A673 (cell line): ENCODE data around the gene SLC17A2. TPM values are rescaled to one million over a fixed set of nuclear protein-coding genes. Genes with fewer than 3 reads are reported as not detected.

Source experiments
- BruUV-seq: library from RNA; stranded (reverse); fragments of 400-500 nt; replicated peaks from 2 replicates; lab custom pipeline; 2021; lab: Mats Ljungman, UMichigan
- CTCF ChIA-PET: fragments of 300-600 bp; sonication (Branson Sonifier 250); formaldehyde crosslinking; loops from one replicate; lab custom pipeline; 2022; ENCODE audit warnings: antibody characterized with exemption; lab: Charles Lee
- POLR2A ChIA-PET: fragments of 300-600 bp; sonication (Branson Sonifier 250); formaldehyde crosslinking; loops from one replicate; lab custom pipeline; 2022; ENCODE audit warnings: antibody characterized with exemption; ENCODE audit not compliant: low non-redundant PET; lab: Charles Lee
- DNase-seq: peaks from one replicate; pipeline ENCODE4 v3.0.0-alpha.2; 2015; ENCODE audit warnings: low spot score
- H3K27ac ChIP-seq: fragments of 200-600 bp; sonication (generic); 2 replicates; pipeline ENCODE4 v1.5.1; 2016; ENCODE audit warnings: mixed run types, low read depth, mild to moderate bottlenecking, mixed read lengths, antibody characterized with exemption, low read length; ENCODE audit not compliant: poor library complexity, severe bottlenecking
- H3K27me3 ChIP-seq: fragments of 200-600 bp; sonication (generic); replicated peaks from 2 replicates; pipeline ENCODE4 v1.6.1; 2017; ENCODE audit warnings: mixed run types, low read depth, mild to moderate bottlenecking, mixed read lengths, antibody characterized with exemption, low read length; ENCODE audit not compliant: insufficient read depth, poor library complexity
- H3K36me3 ChIP-seq: fragments of 200-600 bp; sonication (generic); 2 replicates; pipeline ENCODE4 v1.6.1; 2016; ENCODE audit warnings: mixed run types, mild to moderate bottlenecking, mixed read lengths, antibody characterized with exemption, low read length; ENCODE audit not compliant: insufficient read depth, poor library complexity, severe bottlenecking
- H3K4me1 ChIP-seq: fragments of 200-600 bp; sonication (generic); 2 replicates; pipeline ENCODE4 v1.6.1; 2017; ENCODE audit warnings: mixed run types, mild to moderate bottlenecking, mixed read lengths, antibody characterized with exemption, low read length; ENCODE audit not compliant: insufficient read depth, poor library complexity, severe bottlenecking
- H3K4me3 ChIP-seq: fragments of 200-600 bp; sonication (generic); 2 replicates; pipeline ENCODE4 v1.5.1; 2016; ENCODE audit warnings: low read depth, mixed run types, mild to moderate bottlenecking, mixed read lengths, low read length; ENCODE audit not compliant: poor library complexity, severe bottlenecking
- H3K9me3 ChIP-seq: fragments of 200-600 bp; sonication (generic); 2 replicates; pipeline ENCODE4 v1.6.1; 2016; ENCODE audit warnings: mixed run types, low read depth, mild to moderate bottlenecking, mixed read lengths, antibody characterized with exemption, low read length; ENCODE audit not compliant: poor library complexity, severe bottlenecking
- EZH2 ChIP-seq: fragments of 200-600 bp; sonication (generic); IDR thresholded peaks from 2 replicates; pipeline ENCODE4 v1.6.1; 2017; ENCODE audit warnings: borderline replicate concordance, low read depth, mild to moderate bottlenecking, mixed read lengths, antibody characterized with exemption, low read length; ENCODE audit not compliant: poor library complexity, severe bottlenecking
- intact Hi-C: fragments of 100-400 bp; cut with micrococcal nuclease; formaldehyde crosslinking; loops from one replicate; pipeline ENCODE4 v1.10.0; 2022; ENCODE audit not compliant: unreplicated experiment
- total RNA-seq: library from RNA; stranded (reverse); gene quantifications from 2 replicates; pipeline ENCODE4 v1.2.3, GENCODE V29; 2021
- TF ChIP-seq, protein P1 (sequence below): fragments of 300-800, 200-600 bp; sonication (generic); conservative IDR thresholded peaks from 2 replicates; pipeline ENCODE4 v1.5.1; 2017; ENCODE audit warnings: low read depth, mild to moderate bottlenecking, antibody characterized with exemption, low read length, moderate library complexity, mixed read lengths

The SLC17A2 gene
- total RNA-seq, 1 experiment from 2014 or later: not detected

DNA sequence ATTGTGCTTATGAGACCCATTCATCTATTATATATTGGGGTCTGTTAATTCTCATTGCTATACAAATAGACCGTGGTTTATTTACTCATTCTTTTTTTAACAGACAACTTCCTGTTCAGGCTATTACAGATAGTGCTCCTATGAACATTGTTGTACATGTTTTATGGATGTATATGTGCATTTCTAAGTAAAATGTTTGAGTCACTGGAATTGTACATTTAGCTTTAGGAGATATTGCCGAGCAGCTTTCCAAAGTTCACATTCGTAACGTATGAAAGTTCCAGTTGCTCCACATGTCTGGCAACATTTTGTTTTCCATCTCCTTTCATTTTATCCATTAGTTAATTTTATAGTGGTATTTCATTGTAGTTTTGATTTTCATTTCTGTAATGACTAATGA lies 19.1 kb downstream of the SLC17A2 start:
- no peak for TF ChIP-seq EZH2
- TF ChIP-seq, protein P1, sequence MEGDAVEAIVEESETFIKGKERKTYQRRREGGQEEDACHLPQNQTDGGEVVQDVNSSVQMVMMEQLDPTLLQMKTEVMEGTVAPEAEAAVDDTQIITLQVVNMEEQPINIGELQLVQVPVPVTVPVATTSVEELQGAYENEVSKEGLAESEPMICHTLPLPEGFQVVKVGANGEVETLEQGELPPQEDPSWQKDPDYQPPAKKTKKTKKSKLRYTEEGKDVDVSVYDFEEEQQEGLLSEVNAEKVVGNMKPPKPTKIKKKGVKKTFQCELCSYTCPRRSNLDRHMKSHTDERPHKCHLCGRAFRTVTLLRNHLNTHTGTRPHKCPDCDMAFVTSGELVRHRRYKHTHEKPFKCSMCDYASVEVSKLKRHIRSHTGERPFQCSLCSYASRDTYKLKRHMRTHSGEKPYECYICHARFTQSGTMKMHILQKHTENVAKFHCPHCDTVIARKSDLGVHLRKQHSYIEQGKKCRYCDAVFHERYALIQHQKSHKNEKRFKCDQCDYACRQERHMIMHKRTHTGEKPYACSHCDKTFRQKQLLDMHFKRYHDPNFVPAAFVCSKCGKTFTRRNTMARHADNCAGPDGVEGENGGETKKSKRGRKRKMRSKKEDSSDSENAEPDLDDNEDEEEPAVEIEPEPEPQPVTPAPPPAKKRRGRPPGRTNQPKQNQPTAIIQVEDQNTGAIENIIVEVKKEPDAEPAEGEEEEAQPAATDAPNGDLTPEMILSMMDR: no peak
- Histone ChIP-seq H3K27ac (no peak overlapping the region), H3K27me3 (no peaks in the 10 kb centered on the region), H3K4me3 (no peak overlapping the region), H3K9me3 (no peaks in the 10 kb centered on the region), H3K36me3 (no peaks in the 10 kb centered on the region), H3K4me1 (no peaks in the 10 kb centered on the region)
- intact Hi-C loops: no loop called here
- BruUV-seq: no TSS peak
- POLR2A ChIA-PET: no interaction called here
- DNase-seq: no peak
- CTCF ChIA-PET: no interaction called here

DNA sequence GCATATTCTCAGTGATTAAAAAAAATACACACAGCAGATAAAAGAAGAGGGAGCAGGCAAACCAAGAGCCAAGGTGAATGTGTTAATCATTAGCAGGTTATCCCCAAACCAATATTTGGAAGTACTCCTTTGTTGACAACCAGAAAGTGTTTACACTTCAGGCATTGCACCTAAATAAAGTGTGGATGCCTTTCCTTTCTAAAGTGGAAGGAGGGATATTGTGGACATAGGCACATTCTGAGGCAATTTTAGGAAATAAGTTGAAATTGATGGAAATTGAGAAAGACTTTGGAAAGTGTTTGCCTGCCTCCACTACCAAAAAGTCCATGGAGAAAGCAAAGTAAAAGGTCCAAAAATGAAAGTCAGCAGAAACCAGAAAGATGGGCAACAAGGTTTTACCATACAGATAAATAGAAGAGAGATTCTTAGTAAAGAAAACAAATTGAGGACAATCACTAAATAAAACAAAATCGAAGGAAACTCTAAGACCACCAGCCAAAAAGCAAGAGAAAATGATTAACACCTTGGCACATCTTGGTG lies 22.9 kb downstream of the SLC17A2 start:
- Histone ChIP-seq H3K9me3 (no peaks in the 10 kb centered on the region), H3K27me3 (no peaks in the 10 kb centered on the region), H3K4me3 (no peak overlapping the region), H3K27ac (no peak overlapping the region), H3K36me3 (no peaks in the 10 kb centered on the region), H3K4me1 (no peaks in the 10 kb centered on the region)
- DNase-seq: no peak
- intact Hi-C loops: no loop called here
- no TSS peak for BruUV-seq
- TF ChIP-seq EZH2: no peak
- TF ChIP-seq, protein P1: no peak
- POLR2A ChIA-PET: no interaction called here
- CTCF ChIA-PET: no interaction called here

DNA sequence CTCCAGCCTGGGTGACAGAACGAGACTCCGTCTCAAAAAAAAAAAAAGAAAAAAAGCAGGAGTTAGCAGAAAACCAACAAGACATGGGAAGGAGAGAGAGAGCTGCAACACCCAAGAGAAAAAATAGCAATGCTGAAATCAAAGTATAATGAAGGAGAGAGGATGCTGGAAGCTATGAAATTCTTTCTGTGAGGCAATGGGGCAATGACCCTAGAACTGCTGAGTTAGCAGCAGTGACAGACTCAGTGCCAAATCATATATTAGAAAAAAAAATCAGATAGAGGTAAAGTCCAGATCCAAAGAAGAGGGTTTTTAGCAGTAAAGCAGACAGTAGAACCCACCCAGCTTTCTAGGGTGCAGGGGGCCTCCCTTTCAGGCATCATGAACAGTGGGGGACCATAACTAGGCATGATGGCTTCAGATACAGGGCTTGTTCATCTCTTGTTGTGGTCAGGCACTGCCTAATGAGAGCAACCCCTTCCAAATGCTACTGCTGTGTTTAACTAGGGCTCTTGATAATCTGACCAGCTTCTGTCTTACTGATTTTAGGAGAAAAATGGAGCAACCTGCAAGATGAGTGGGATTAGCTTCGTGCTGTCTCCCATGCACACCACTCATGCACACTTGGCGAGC lies 26.9 kb downstream of the SLC17A2 start:
- Histone ChIP-seq H3K4me3 (no peak overlapping the region), H3K27me3 (no peaks in the 10 kb centered on the region), H3K27ac (no peak overlapping the region), H3K36me3 (no peaks in the 10 kb centered on the region), H3K4me1 (no peaks in the 10 kb centered on the region), H3K9me3 (no peaks in the 10 kb centered on the region)
- TF ChIP-seq, protein P1: no peak
- no peak for TF ChIP-seq EZH2
- BruUV-seq: no TSS peak
- DNase-seq: no peak
- CTCF ChIA-PET: no interaction called here
- intact Hi-C loops: no loop called here
- POLR2A ChIA-PET: interaction anchor here (0.8 kb wide), 1 partner anchor 592 kb away, joined by 3 read pairs; no protein-coding TSS in a partner anchor
